Lower lobe of right lung (tissue), 2 donors: Measurements from ENCODE around the gene MYADML2. TPM values are rescaled to one million over a fixed set of nuclear protein-coding genes. Genes with fewer than 3 reads are reported as not detected.
"Not testable (repeated sequence)": the region's sequence is repeated elsewhere in the genome, so short reads cannot be mapped to it uniquely, and the experiment has no call there.

ENCODE experiments used
- ATAC-seq, 2 donors: fragments of 200-7000 bp; cut with Tn5 transposase; one replicate each; pipeline ENCODE4 v1.9.1; 2020 to 2022; ENCODE audit warnings: mild to moderate bottlenecking in 2 of 2, moderate library complexity in 2 of 2
- DNase-seq: peaks from one replicate; pipeline ENCODE4 v3.0.0-alpha.2; 2020
- H3K27ac ChIP-seq: fragments of 200-600 bp; one replicate; pipeline ENCODE4 v1.8.0; 2022
- H3K27me3 ChIP-seq: fragments of 200-600 bp; one replicate; pipeline ENCODE4 v1.8.0; 2022; ENCODE audit warnings: low read depth
- H3K36me3 ChIP-seq: fragments of 200-600 bp; one replicate; pipeline ENCODE4 v1.8.0; 2022; ENCODE audit warnings: mild to moderate bottlenecking
- H3K4me1 ChIP-seq: fragments of 200-600 bp; one replicate; pipeline ENCODE4 v1.8.0; 2022
- H3K4me3 ChIP-seq: fragments of 200-600 bp; one replicate; pipeline ENCODE4 v1.8.0; 2022; ENCODE audit warnings: mild to moderate bottlenecking
- H3K9me3 ChIP-seq: fragments of 200-600 bp; one replicate; pipeline ENCODE4 v1.8.0; 2022
- intact Hi-C: fragments of 100-400 bp; cut with DNase I; formaldehyde crosslinking; loops from one replicate; pipeline ENCODE4 v1.11.0; 2022
- total RNA-seq: library from RNA; stranded (reverse); fragmentation: NEBNext Ultra II Directional; extraction: Animal tissue kit (Norgen Biotek cat#: 25700); gene quantifications from one replicate; pipeline ENCODE4 v1.2.1, GENCODE V29; 2021
- TF ChIP-seq, protein P1 (sequence below): fragments of 200-600 bp; IDR thresholded peaks from one replicate; pipeline ENCODE4 v1.8.0; 2022; ENCODE audit warnings: antibody characterized with exemption, mild to moderate bottlenecking
- donor health status: DM: no; HTN: yes; CAD: no; lungs with severe emphysema.

MYADML2 gene
- total RNA-seq, 1 donor from 2014 or later, result not detected

DNA sequence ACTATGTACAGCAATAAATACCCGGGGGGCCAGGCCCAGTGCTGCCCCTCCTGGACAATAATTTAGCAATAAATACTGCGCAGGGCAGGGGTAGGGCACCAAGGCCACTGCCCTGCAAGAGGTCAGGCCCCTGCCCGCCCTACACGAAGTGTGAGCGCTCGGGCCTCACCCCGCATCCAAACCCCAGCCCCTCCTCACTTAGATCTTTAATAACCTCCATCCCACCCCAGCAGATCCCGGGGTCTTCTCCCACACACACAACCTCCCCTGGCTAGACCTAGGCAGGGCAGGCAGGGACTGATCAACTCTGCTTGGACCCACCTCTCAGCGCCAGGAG, 28.7 kb downstream of the MYADML2 start:
- peaks cover 70% of the 10 kb centered on the region for H3K36me3 ChIP-seq

DNA sequence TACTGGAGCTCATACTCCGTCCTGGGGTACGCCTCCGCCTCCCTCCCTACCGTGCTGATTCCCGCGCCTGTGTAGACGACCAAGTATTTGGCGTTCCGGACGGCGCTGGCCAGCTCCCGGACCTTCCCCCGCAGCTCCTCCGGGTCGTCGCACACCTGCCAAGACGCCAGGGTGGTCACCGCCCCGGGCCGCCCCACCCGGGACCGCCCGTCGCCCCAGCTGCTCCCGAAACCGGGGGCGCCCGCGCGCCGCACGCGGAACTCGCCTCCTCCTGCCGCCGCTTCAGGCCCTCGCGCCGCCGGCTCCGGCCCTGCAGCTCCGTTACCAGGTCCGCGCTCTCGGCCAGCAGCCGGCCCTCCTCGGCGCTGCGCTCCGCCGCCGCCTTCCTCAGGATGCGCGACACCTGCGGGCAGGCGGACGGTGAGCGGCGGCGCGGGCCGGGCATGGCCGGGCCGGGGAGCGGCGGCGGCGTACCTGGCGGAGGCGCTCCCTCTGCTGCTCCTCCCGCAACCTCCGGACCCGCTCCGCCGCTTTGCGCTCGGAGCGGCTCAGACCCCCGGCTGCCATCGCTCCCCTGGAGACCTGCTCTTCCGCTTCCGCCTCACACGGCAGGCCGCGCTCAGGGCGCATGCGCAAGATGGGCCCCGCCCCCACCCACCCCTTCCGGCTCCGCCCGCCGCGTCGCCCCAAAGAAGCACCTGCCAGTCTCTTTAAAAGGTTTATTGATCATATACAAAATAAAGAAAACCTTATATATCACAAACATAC, 29.3 kb downstream of the MYADML2 start, which contains the start of gene SIRT7:
TSS of gene SIRT7 (minus strand) at position 612 of the 768 bp plus-strand sequence. CDS start at position 567, 45 bp downstream.
- H3K9me3 ChIP-seq, result no peaks in the 10 kb centered on the region
- H3K4me3 ChIP-seq, result peak within 1 kb of the TSS; percentile 93
- H3K36me3 ChIP-seq, result peaks cover 73% of the 10 kb centered on the region
- no peaks in the 10 kb centered on the region for H3K27me3 ChIP-seq
- DNase-seq (peak; percentile 82), ATAC-seq (peak; percentile 82 to 87)
- TF ChIP-seq, protein P1, sequence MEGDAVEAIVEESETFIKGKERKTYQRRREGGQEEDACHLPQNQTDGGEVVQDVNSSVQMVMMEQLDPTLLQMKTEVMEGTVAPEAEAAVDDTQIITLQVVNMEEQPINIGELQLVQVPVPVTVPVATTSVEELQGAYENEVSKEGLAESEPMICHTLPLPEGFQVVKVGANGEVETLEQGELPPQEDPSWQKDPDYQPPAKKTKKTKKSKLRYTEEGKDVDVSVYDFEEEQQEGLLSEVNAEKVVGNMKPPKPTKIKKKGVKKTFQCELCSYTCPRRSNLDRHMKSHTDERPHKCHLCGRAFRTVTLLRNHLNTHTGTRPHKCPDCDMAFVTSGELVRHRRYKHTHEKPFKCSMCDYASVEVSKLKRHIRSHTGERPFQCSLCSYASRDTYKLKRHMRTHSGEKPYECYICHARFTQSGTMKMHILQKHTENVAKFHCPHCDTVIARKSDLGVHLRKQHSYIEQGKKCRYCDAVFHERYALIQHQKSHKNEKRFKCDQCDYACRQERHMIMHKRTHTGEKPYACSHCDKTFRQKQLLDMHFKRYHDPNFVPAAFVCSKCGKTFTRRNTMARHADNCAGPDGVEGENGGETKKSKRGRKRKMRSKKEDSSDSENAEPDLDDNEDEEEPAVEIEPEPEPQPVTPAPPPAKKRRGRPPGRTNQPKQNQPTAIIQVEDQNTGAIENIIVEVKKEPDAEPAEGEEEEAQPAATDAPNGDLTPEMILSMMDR, result no peak
- peaks cover 48% of the 10 kb centered on the region for H3K4me1 ChIP-seq
- intact Hi-C loops, result no loop called here
- peak within 1 kb of the TSS; percentile 82 for H3K27ac ChIP-seq

More for the DNA sequence above, 28.7 kb downstream of the MYADML2 start:
- H3K4me3 ChIP-seq, result peak overlapping the region; percentile 93
- H3K9me3 ChIP-seq, DNase-seq, H3K27me3 ChIP-seq, intact Hi-C loops: not testable (repeated sequence)
- TF ChIP-seq, protein P1, result peak; percentile 11
- ATAC-seq, result peak; percentile 5 to 22
- H3K27ac ChIP-seq, result peak overlapping the region; percentile 82
- peaks cover 53% of the 10 kb centered on the region for H3K4me1 ChIP-seq

DNA sequence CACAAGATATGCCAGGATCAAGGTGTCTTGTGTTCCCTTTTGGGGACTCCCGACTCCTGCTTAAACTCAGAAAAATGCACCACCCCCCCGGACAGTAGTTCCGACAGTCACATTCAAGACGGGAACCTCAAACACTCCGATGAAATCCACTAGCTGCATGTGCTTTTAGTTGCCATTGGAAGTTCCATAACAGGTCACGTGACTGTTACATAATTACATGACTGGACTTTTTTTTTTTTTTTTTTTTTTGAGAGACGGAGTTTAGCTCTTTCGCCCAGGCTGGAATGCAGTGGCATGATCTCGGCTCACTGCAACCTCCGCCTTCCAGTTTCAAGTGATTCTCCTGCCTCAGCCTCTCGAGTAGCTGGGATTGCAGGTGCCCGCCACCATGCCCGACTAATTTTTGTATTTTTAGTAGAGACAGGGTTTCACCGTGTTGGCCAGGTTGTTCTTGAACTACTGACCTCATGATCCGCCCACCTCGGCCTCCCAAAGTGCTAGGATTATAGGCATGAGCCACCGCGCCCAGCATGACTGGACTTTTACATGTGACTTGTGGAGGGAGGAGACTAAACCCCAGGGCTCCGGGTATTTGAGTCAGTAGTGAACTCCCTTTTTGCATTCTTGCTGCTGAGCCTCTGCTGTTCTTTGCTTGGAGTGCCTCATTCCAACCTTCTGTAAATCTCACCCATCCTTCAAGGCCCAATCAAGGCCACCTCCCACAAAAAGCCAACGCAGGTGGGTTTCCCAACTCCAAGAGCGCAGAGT, 30.6 kb downstream of the MYADML2 start:
- Histone ChIP-seq H3K4me3 (peak overlapping the region; percentile 93), H3K4me1 (peaks cover 43% of the 10 kb centered on the region)
- intact Hi-C loops, result no loop called here

DNA sequence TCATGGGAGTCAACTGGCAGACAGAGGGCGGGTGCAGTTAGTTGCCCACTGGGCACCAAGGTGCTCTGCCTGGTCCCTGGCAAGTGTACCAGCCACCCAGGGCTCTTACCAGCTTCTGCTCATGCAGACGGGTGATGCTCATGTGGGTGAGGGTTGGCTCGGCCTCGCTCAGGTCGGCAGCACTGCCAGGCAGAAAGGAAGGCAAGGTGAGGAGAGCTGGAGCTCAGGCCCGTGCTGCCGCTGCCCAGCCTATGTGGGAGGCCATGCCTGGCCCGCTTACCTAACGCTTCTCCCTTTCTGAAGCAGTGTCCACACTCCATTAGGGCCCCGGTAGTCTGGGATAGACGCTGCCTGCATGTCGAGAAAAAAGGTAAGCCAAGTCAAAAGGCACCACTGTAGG, 31.7 kb downstream of the MYADML2 start:
- peaks cover 59% of the 10 kb centered on the region for H3K36me3 ChIP-seq

More for the DNA sequence above, 30.6 kb downstream of the MYADML2 start:
- TF ChIP-seq, protein P1, result no peak
- H3K27me3 ChIP-seq, result no peaks in the 10 kb centered on the region
- DNase-seq, result no peak
- H3K27ac ChIP-seq, result peak overlapping the region; percentile 13
- no peaks in the 10 kb centered on the region for H3K9me3 ChIP-seq
- peaks cover 70% of the 10 kb centered on the region for H3K36me3 ChIP-seq
- ATAC-seq, result no peak

More for the DNA sequence above, 31.7 kb downstream of the MYADML2 start:
- TF ChIP-seq, protein P1, result no peak
- DNase-seq (no peak), ATAC-seq (no peak)
- Histone ChIP-seq H3K27me3 (no peaks in the 10 kb centered on the region), H3K9me3 (no peaks in the 10 kb centered on the region), H3K4me1 (peaks cover 39% of the 10 kb centered on the region), H3K27ac (no peak overlapping the region), H3K4me3 (no peak overlapping the region)
- intact Hi-C loops, result no loop called here
